Ishikawa (cell line): ENCODE data around the gene CCHCR1.

Experiments used
- CEBPB ChIP-seq: IDR thresholded peaks from 2 replicates; pipeline ENCODE4 v1.6.1; 2012
- CREB1 ChIP-seq: IDR thresholded peaks from 2 replicates; pipeline ENCODE4 v1.6.1; 2012; ENCODE audit warnings: low read depth
- EGR1 ChIP-seq: IDR thresholded peaks from 2 replicates; pipeline ENCODE4 v1.6.1; 2012
- EP300 ChIP-seq: IDR thresholded peaks from 2 replicates; pipeline ENCODE4 v1.6.1; 2012; ENCODE audit warnings: borderline replicate concordance
- FOXM1 ChIP-seq: IDR thresholded peaks from 2 replicates; pipeline ENCODE4 v1.6.1; 2012; ENCODE audit warnings: low read depth, borderline replicate concordance
- MAX ChIP-seq: IDR thresholded peaks from 2 replicates; pipeline ENCODE4 v1.6.1; 2012
- NFIC ChIP-seq: IDR thresholded peaks from 2 replicates; pipeline ENCODE4 v1.6.1; 2012
- RAD21 ChIP-seq: IDR thresholded peaks from 2 replicates; pipeline ENCODE4 v1.6.1; 2012; ENCODE audit warnings: low read depth
- TAF1 ChIP-seq: IDR thresholded peaks from 2 replicates; pipeline ENCODE4 v1.6.1; 2012; ENCODE audit warnings: low read depth, mild to moderate bottlenecking
- TCF12 ChIP-seq: IDR thresholded peaks from 2 replicates; pipeline ENCODE4 v1.6.1; 2012; ENCODE audit warnings: low read depth
- TEAD4 ChIP-seq: IDR thresholded peaks from 2 replicates; pipeline ENCODE4 v1.6.1; 2012
- YY1 ChIP-seq: IDR thresholded peaks from 2 replicates; pipeline ENCODE4 v1.6.1; 2012; ENCODE audit warnings: low read depth
- ZBTB7A ChIP-seq: IDR thresholded peaks from 2 replicates; pipeline ENCODE4 v1.6.1; 2012; ENCODE audit warnings: low read depth
- TF ChIP-seq, protein P1 (sequence below): IDR thresholded peaks from 2 replicates; pipeline ENCODE4 v1.6.1; 2012
- TF ChIP-seq, protein P2 (sequence below): IDR thresholded peaks from 2 replicates; pipeline ENCODE4 v1.6.1; 2012; ENCODE audit warnings: low read depth, mild to moderate bottlenecking

CCHCR1 gene

DNA sequence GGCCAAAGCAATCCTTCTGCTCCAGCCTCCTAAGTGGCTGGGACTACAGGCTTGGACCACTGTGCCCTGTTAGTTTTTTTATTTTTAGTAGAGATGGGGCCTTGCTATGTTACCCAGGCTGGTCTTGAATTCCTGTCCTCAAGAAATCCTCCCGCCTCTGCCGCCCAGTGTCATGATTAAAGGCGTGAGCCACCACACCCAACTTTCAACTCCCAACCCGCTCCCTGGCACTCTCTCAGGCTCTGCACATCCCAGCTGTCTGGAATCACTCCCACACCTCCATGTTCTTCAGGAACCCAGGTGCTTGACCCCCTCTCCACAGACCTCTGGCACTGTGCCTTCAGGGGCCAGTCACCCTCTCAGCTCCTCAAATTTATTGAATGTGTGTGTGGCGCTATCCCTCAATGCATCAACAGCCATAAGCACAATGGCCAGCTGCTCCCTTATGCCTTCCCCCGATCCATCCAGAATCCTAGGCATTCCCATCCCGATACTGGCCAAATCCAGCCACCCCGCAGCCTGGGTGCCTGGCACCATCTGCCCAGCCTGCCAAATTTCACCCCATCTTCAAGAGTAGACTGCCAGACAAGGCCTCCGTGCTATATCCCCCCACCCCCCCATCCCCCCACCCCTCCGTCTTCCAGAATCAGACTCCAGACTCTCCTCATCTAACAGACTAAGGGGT, 13.5 kb upstream of the CCHCR1 start:
- no peak for TF ChIP-seq TEAD4
- TF ChIP-seq RAD21, result no peak
- no peak for TF ChIP-seq TAF1
- TF ChIP-seq CREB1, result no peak
- TF ChIP-seq MAX, result no peak
- no peak for TF ChIP-seq NFIC

GRCh38 chr6:31170600-31170881, 12.9 kb upstream of the CCHCR1 start, which contains the start of gene POU5F1:
Gene POU5F1, minus strand, starts transcription at chr6:31170682. Its CDS starts 62 bp downstream, at chr6:31170620.
- TF ChIP-seq EP300 (no peak), TEAD4 (no peak), YY1 (no peak), RAD21 (no peak), EGR1 (no peak), MAX (no peak), TAF1 (no peak), CREB1 (no peak), FOXM1 (no peak), CEBPB (no peak), ZBTB7A (no peak), NFIC (no peak), TCF12 (no peak)
- TF ChIP-seq, protein P1, sequence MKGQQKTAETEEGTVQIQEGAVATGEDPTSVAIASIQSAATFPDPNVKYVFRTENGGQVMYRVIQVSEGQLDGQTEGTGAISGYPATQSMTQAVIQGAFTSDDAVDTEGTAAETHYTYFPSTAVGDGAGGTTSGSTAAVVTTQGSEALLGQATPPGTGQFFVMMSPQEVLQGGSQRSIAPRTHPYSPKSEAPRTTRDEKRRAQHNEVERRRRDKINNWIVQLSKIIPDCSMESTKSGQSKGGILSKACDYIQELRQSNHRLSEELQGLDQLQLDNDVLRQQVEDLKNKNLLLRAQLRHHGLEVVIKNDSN, result no peak
- TF ChIP-seq, protein P2, sequence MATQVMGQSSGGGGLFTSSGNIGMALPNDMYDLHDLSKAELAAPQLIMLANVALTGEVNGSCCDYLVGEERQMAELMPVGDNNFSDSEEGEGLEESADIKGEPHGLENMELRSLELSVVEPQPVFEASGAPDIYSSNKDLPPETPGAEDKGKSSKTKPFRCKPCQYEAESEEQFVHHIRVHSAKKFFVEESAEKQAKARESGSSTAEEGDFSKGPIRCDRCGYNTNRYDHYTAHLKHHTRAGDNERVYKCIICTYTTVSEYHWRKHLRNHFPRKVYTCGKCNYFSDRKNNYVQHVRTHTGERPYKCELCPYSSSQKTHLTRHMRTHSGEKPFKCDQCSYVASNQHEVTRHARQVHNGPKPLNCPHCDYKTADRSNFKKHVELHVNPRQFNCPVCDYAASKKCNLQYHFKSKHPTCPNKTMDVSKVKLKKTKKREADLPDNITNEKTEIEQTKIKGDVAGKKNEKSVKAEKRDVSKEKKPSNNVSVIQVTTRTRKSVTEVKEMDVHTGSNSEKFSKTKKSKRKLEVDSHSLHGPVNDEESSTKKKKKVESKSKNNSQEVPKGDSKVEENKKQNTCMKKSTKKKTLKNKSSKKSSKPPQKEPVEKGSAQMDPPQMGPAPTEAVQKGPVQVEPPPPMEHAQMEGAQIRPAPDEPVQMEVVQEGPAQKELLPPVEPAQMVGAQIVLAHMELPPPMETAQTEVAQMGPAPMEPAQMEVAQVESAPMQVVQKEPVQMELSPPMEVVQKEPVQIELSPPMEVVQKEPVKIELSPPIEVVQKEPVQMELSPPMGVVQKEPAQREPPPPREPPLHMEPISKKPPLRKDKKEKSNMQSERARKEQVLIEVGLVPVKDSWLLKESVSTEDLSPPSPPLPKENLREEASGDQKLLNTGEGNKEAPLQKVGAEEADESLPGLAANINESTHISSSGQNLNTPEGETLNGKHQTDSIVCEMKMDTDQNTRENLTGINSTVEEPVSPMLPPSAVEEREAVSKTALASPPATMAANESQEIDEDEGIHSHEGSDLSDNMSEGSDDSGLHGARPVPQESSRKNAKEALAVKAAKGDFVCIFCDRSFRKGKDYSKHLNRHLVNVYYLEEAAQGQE, result no peak

DNA sequence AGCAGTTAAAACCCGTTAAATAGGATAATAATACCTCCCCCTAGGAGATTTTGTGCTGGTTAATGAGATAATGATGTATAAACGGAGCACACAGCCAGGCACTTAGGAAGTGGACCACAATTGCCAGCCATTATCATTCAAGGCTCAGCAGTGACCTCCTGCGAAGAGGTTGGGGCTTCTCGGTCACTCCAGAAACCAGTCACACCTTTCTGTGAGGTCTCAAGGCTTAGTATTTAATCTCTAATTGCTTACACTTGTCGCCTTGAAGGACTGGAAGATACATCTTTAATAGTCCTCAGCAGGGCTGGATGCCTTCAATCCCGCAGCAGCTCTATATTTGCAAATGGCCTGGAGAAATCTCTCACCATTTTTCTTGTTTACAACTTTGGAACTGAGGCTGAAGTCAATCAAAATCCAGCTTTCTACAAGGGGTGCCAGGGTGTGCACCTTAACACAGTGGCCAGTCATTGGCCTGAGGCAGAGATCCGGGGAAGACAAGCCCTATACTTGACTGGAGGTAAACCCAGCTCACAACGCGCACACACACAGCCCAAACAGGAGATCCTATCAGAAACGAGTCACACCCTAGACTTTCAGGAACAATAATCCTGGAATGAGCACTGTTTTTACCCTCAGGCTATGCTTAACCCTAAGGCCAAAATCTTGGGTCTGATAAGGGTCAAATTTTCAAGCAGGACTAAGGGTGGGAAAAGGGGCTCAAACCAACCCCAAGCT, 11.7 kb upstream of the CCHCR1 start:
- TF ChIP-seq, protein P2, result no peak
- TF ChIP-seq ZBTB7A, result no peak
- no peak for TF ChIP-seq EP300
- TF ChIP-seq RAD21, result no peak
- no peak for TF ChIP-seq YY1
- TF ChIP-seq TCF12, result no peak
- TF ChIP-seq NFIC, result no peak
- TF ChIP-seq CREB1, result no peak
- no peak for TF ChIP-seq EGR1
- TF ChIP-seq CEBPB, result no peak
- TF ChIP-seq TAF1, result no peak

GRCh38 chr6:31168606-31169005, 11.0 kb upstream of the CCHCR1 start:
- no peak for TF ChIP-seq RAD21
- no peak for TF ChIP-seq CREB1
- TF ChIP-seq FOXM1, result no peak
- no peak for TF ChIP-seq EGR1
- TF ChIP-seq MAX, result no peak
- TF ChIP-seq, protein P2, result no peak
- TF ChIP-seq TEAD4, result no peak
- TF ChIP-seq NFIC, result no peak
- TF ChIP-seq TCF12, result no peak

DNA sequence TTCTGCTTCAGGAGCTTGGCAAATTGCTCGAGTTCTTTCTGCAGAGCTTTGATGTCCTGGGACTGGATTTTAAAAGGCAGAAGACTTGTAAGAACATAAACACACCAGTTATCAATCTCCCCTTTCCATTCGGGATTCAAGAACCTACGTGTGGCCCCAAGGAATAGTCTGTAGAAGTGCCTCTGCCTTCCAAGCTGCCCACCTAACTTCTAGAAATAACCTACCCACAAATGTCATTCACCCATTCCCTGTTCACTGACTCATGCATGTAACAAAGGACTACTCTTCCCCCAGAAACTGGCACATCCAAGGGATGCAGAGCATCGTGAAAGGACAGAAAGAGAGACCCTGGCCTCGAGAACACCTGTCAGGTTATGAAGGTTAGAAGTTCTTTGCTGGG, 8.4 kb upstream of the CCHCR1 start:
- no peak for TF ChIP-seq FOXM1
